NCI-H2227 treated with DMSO at 0.1 percent for 48 hours (cell line): ENCODE results near the gene GRAMD4.

Source experiments
- DNase-seq: peaks from one replicate; lab custom pipeline; 2025; lab: John Stamatoyannopoulos, UW

Gene GRAMD4

GRCh38 chr22:46656856-46657654 is 36.9 kb downstream of the GRAMD4 start:
- no peak for DNase-seq

GRCh38 chr22:46657655-46657953 is 37.4 kb downstream of the GRAMD4 start:
- no peak for DNase-seq

- no peak for DNase-seq
These were observed 38.1 kb downstream of the GRAMD4 start for GRCh38 chr22:46657996-46658947.

GRCh38 chr22:46659059-46659790 is 39.0 kb downstream of the GRAMD4 start:
- DNase-seq = no peak

GRCh38 chr22:46659791-46660186 is 39.6 kb downstream of the GRAMD4 start:
- DNase-seq = no peak

- DNase-seq = no peak
These were observed 40.5 kb downstream of the GRAMD4 start for GRCh38 chr22:46660604-46661201.

GRCh38 chr22:46661221-46661851 is 41.1 kb downstream of the GRAMD4 start:
- DNase-seq = no peak

- DNase-seq = no peak
These were observed 42.0 kb downstream of the GRAMD4 start for GRCh38 chr22:46662226-46662625.

GRCh38 chr22:46663001-46663400 is 42.8 kb downstream of the GRAMD4 start:
- no peak for DNase-seq

GRCh38 chr22:46663436-46664100 is 43.4 kb downstream of the GRAMD4 start:
- DNase-seq = no peak

- DNase-seq = no peak
These were observed 44.2 kb downstream of the GRAMD4 start for GRCh38 chr22:46664301-46664855.

- DNase-seq = no peak
These were observed 45.0 kb downstream of the GRAMD4 start for GRCh38 chr22:46665151-46665695.

- no peak for DNase-seq
These were observed 45.6 kb downstream of the GRAMD4 start for GRCh38 chr22:46665751-46666280.

- no peak for DNase-seq
These were observed 46.5 kb downstream of the GRAMD4 start for GRCh38 chr22:46666577-46667244.

GRCh38 chr22:46667245-46667623 is 47.0 kb downstream of the GRAMD4 start:
- DNase-seq = no peak

- DNase-seq = no peak
These were observed 47.9 kb downstream of the GRAMD4 start for GRCh38 chr22:46668116-46668515.

GRCh38 chr22:46669201-46669600 is 49.0 kb downstream of the GRAMD4 start:
- no peak for DNase-seq

- no peak for DNase-seq
These were observed 51.7 kb downstream of the GRAMD4 start for GRCh38 chr22:46671824-46672432.

- no peak for DNase-seq
These were observed 52.5 kb downstream of the GRAMD4 start for GRCh38 chr22:46672731-46673130.
